HG03460 (cell line): ENCODE results near the gene IQGAP3.
"Not testable (repeated sequence)": the region's sequence is repeated elsewhere in the genome, so short reads cannot be mapped to it uniquely, and the experiment has no call there.

Experiments
- ATAC-seq: cut with Tn5 transposase; IDR thresholded peaks from one replicate; pipeline ENCODE4 v1.9.1; 2021; ENCODE audit not compliant: unreplicated experiment

Gene IQGAP3

DNA sequence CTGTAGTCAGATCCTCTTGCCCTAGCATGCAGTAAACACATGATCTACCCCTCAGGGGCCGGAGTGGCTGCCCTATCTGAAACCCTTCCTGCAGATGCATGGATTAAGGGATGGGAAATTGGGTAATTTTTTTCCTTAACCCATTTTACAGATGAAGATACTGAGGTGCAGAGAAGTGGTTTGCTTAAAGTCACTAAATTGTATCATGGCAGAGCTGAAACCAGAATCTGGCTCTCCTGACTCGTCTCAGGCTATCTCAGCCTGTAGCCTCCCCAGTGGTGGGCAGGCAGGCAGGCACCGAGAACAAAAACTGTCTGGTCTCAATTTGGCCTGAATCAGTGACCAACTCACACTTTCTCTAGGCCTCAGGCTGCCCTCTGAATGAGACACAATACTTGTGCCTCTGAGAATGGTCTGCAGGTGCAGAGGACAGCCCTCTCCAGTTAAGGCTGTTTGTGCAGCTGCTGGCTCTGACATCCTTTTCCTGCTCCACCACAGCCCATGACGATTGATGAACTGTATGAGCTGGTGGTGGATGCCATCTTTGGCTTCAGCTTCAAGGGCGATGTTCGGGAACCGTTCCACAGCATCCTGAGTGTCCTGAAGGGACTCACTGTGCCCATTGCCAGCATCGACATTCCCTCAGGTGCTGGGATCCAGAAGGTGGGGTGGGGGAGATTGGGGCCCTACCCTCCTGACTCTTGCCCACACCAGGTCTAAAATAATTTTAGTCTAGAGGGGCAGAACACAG lies 20.7 kb upstream of the IQGAP3 start:
- ATAC-seq: no peak

DNA sequence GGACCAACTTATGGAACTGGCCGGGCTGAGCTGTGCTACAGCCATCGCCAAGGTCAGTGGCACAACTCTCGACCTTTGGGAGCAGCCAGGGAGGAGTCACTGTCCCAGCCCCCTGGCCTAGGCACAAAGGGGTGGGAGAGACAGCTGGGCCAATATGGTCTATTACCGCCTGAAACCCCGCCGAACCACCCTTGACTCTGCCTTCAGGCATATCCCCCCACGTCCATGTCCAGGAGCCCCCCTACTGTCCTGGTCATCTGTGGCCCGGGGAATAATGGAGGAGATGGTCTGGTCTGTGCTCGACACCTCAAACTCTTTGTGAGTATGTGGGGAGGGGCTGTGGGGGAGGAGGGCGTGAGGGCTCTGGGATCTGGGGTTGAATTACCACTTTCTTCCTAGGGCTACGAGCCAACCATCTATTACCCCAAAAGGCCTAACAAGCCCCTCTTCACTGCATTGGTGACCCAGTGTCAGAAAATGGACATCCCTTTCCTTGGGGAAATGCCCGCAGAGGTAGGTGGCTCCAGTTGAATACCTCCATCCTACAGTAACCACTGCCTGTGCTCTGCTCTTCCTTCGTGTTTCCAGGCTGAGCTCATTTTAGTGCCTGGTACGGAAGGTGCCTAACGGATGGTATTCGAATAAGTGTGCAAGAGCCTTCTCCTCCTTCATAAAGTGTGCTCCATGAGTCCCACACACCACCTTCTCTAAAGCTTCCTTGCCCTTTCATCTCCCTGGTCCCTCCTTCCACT lies 20.0 kb upstream of the IQGAP3 start:
- no peak for ATAC-seq

DNA sequence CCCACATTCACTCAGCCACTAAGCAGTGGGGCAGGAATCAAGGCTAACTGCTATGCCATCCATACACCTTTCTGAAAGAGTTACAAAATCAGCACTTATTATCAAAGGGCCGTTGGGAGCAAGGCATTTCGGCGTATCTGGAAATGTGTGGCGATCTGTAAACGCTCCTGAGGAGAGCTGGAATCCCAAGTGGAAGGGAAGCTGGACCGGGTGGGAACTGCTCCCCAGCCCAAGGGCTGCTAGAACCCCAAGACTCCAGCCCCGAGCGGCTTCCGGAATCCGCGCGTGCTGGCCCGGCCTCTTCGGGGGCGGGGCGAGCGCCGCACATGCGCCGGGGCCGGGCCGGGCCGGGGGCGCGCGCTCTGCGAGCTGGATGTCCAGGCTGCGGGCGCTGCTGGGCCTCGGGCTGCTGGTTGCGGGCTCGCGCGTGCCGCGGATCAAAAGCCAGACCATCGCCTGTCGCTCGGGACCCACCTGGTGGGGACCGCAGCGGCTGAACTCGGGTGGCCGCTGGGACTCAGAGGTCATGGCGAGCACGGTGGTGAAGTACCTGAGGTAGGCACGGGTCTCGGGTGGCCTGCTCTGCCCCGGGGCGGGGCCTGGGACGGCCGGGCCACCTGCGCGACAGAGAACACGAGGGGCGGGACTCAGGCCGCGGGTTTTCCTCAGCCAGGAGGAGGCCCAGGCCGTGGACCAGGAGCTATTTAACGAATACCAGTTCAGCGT lies 19.2 kb upstream of the IQGAP3 start, which contains the start of gene NAXE:
NAXE (plus strand) TSS at position 345 of the 726 bp plus-strand sequence; CDS start at position 374, 29 bp downstream.
- ATAC-seq: peak; percentile 85

DNA sequence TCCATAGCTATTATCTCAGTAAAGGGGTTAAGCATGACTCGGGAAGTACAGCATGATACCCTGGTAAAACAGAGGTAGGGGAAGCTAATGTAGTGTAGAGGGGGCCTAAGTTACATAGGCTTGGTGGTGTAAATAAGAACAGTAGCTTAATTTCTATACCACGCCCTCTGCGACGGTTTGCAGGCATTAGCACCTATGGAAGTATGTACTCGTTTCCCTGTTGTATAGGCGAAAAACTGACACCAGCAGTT lies 18.7 kb upstream of the IQGAP3 start:
- ATAC-seq: no peak

GRCh38 chr1:156590326-156591180 lies 18.2 kb upstream of the IQGAP3 start:
- ATAC-seq: no peak

DNA sequence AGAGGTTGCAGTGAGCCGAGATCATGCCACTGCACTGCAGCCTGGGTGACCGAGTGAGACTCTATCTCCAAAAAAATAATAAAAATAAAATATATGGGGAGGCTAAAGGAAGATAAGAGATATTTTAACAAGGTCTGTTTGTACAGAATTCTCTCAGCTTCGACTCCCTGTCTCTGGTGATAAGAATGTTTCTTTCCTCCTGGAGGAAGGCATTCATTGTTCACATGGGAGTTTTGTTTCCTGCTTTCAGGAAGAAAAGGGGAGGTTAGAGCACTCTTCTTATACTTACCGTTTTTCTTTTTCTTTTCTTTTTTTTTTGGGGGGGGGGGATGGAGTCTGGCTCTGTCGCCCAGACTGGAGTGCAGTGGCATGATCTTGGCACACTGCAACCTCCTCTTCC lies 17.2 kb upstream of the IQGAP3 start:
- ATAC-seq: no peak

- not testable (repeated sequence) for ATAC-seq
These were observed 15.6 kb upstream of the IQGAP3 start for GRCh38 chr1:156587927-156588326.

DNA sequence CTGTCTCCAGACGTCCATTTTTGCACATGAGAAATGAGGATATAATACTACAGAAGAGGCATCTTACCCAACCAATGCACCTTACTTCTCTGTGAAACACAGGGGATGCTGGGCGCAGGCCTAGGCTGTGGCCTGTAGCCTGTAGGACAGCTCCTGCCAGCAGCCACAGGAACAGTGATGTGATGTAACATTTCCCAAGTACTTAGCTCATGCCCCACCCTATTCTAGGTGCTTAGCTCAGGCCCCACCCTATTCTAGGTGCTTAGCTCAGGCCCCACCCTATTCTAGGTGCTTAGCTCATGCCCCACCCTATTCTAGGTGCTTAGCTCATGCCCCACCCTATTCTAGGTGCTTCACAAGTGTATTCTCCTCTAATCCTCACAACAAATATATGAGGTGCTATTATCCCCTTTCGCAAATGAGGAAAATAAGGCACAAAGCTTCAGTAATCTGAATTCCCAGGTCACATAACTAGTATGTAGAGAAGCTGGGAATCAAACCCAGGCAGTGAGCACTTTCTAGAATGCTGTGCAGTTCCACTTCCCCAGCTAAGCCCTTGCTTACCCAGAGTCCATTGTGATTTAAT lies 14.6 kb upstream of the IQGAP3 start:
- no peak for ATAC-seq

DNA sequence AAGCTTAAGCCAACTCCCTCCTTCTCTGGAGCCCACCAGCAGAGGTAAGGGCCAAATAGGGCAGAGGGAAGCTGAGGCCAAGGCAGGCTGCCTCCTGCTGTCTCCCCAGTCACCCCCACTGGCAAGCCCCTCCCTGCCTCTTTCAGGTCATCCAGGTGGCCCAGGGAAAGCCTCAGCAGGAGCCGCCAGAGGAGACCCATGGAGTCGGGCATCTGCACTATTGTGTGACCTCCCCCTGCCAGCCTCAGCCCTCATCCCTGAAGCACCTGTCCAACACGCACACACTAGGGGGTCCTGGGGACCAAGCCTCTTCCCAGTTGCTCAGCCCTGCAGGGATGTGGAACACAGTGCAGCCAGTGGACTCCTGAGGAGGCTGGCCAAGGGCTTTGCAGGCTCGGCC lies 14.0 kb upstream of the IQGAP3 start:
- ATAC-seq: no peak

DNA sequence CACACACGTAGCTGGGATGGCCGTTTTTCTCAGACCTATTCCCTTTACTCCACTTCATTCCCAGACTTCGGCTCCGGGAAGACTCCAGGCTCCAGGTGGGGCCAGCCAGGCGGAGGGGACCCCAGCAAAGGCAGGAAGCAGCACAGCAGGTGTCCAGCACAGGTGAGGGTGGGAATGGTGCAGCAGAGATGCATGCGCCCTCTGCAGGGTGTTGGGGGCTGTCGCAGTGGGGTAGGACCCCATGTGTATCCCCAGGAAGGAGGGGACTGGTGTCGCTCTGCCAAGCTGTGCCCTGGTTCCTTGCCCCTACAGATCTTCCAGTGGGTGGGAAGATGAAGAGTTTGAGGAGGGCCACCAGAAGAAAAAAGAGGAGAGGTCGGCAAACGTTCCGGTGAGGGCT lies 12.4 kb upstream of the IQGAP3 start:
- no peak for ATAC-seq

- no peak for ATAC-seq
These were observed 11.7 kb upstream of the IQGAP3 start for GRCh38 chr1:156583821-156584622.

DNA sequence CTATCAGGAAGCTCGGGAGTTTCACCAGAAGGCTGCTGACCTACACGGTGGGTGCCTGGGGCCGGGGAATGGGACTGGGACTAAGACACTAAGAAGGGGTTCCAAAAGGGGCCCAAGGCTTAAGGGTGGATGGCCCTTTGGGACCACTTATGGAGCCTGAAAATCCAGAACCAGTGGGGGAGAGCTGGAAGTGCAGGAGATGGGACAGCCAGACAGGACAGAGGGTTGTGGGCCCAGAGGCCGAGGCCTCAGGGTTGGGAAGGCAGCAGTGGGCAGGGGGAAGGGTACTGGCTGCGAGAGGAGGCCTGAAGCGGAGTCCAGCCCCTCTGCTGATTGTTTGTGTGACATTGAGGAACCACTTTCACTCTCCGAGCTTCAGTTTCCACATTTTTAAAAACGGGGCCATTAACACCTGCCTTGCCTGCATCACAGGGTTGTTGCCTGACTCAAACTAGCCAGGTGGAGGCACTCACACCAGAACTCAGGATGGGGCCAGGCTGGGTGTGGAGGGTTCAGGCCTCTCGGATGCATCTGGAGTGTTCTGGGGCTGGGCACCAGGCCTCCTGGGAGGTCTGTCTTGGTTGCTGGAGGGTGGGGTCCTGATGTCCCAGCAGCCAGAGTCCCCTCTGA lies 10.1 kb upstream of the IQGAP3 start:
- ATAC-seq: no peak

- no peak for ATAC-seq
These were observed 9.5 kb upstream of the IQGAP3 start for GRCh38 chr1:156581661-156582387.

DNA sequence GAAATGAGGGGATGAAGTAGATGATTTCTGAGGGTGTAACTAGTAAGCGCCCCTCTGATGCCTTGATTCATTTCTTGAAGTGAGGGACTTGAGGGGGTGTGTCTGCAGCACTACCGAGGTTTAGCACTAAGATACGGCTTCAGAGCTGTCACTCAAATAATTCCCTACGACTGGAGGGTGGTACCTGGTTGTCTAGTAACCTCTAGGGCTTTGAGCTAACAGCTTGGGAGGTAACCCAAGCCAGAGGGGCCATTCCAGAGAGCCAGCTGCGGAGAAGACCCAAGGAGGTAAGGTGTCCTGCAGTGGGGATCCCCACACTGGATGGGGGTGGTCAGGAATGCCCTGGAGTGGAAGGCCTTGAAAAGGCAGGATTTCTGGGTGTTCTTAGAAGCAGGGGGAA lies 7.1 kb upstream of the IQGAP3 start, which contains the start of gene TTC24:
TTC24 (plus strand) TSS at position 252 of the 400 bp plus-strand sequence. CDS start 1,642 bp downstream, outside the sequence.
- no peak for ATAC-seq

- no peak for ATAC-seq
These were observed 5.7 kb upstream of the IQGAP3 start for GRCh38 chr1:156578055-156578454.

DNA sequence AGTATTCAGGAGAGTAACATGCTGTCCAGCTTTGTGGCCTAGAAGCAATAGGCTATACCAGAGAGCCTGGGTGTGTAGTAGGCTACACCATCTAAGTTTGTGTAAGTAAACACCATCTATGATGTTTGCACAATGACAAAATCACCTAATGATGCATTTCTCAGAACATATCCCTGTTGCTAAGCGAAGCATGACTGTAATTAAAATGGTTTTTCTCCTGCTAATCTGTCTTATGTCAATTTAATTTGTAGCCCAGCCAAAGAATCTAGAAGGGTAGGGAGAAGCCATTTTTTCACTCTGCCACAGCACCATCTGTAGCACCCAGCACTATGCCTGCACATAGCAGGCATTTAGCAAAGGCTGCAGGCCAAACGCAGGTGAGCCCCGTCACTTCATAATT lies 5.2 kb upstream of the IQGAP3 start:
- ATAC-seq: no peak

GRCh38 chr1:156574039-156574633 lies 1.8 kb upstream of the IQGAP3 start:
- ATAC-seq: no peak

DNA sequence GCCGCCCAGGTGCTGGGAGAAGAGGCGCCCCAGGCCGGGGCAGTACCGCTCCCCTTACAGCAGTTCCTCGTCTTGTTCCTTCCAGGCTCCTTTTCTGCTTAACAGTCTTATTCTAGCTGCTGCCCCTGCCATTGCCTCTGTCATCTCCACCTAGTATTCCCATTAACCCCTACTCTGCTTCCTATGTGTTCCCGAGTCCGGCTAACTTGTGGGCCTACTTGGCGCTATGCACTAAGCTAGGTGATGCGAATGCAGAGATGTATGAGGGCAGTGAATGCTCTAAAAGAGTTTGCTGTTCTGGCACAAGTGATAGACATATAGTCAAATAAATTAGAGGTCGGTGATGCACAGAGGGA lies 276 bp upstream of the IQGAP3 start:
- ATAC-seq: no peak
